ENCODE data around the gene TLE3. TPM values are rescaled to one million over a fixed set of nuclear protein-coding genes. Genes with fewer than 3 reads are reported as not detected.

The TLE3 gene
- total and polyA plus RNA-seq, 2 experiments from 2014 or later, result 21.2 to 45.9 TPM

- DNase-seq (ENCODE audit: low spot score), result no peak
- Histone ChIP-seq H4K20me1 (ENCODE audit: insufficient read depth, poor library complexity, severe bottlenecking) (peaks cover 14% of the 10 kb centered on the region), H3K79me2 (no peaks in the 10 kb centered on the region), H2AFZ (no peak overlapping the region), H3K27ac (no peak overlapping the region), H3K4me1 (ENCODE audit: insufficient read depth) (no peaks in the 10 kb centered on the region), H3K36me3 (replicated peaks; ENCODE audit: insufficient read depth, low read depth) (peaks cover 5% of the 10 kb centered on the region), H3K27me3 (no peaks in the 10 kb centered on the region), H3K9me2 (replicated peaks; ENCODE audit: insufficient read depth) (no peaks in the 10 kb centered on the region), H3K9me3 (ENCODE audit: low read depth) (no peaks in the 10 kb centered on the region), H3K4me2 (no peak overlapping the region), H3K4me3 (no peak overlapping the region)
- WGBS (ENCODE audit: low lambda C conversion rate, missing lambda C conversion rate), result 94% methylated on average over 9 of the region's 9 CpGs
- TF ChIP-seq EZH2phosphoT487 (IDR thresholded peaks at IDR 0.05; ENCODE audit: low read depth, severe bottlenecking, unreplicated experiment), result no peak
- no peak for TF ChIP-seq EZH2 (IDR thresholded peaks at IDR 0.05; ENCODE audit: borderline replicate concordance)
- TF ChIP-seq CTCF (IDR thresholded peaks at IDR 0.05; ENCODE audit: poor library complexity), result no peak
Measured at GRCh38 chr15:70056091-70056680, 41.5 kb downstream of the TLE3 start.

- no peaks in the 10 kb centered on the region for H3K79me2 ChIP-seq
- H3K4me2 ChIP-seq, result no peak overlapping the region
- H3K4me3 ChIP-seq, result no peak overlapping the region
- no peaks in the 10 kb centered on the region for H3K9me3 ChIP-seq (ENCODE audit: low read depth)
- H3K27me3 ChIP-seq, result no peaks in the 10 kb centered on the region
- no peaks in the 10 kb centered on the region for H3K9me2 ChIP-seq (replicated peaks; ENCODE audit: insufficient read depth)
- H4K20me1 ChIP-seq (ENCODE audit: insufficient read depth, poor library complexity, severe bottlenecking), result peaks cover 9% of the 10 kb centered on the region
- no peak for TF ChIP-seq EZH2 (IDR thresholded peaks at IDR 0.05; ENCODE audit: borderline replicate concordance)
- no peak overlapping the region for H2AFZ ChIP-seq
- DNase-seq (ENCODE audit: low spot score), result no peak
- whole genome bisulfite sequencing (ENCODE audit: low lambda C conversion rate, missing lambda C conversion rate), result 63% methylated on average over 9 of the region's 9 CpGs
- H3K27ac ChIP-seq, result no peak overlapping the region
- peaks cover 5% of the 10 kb centered on the region for H3K36me3 ChIP-seq (replicated peaks; ENCODE audit: insufficient read depth, low read depth)
- no peaks in the 10 kb centered on the region for H3K4me1 ChIP-seq (ENCODE audit: insufficient read depth)
Measured at GRCh38 chr15:70055601-70056051, 42.1 kb downstream of the TLE3 start.

GRCh38 chr15:70054884-70055387 is 42.8 kb downstream of the TLE3 start:
- no peak for TF ChIP-seq EZH2phosphoT487 (IDR thresholded peaks at IDR 0.05; ENCODE audit: low read depth, severe bottlenecking, unreplicated experiment)
- no peak for TF ChIP-seq EZH2 (IDR thresholded peaks at IDR 0.05; ENCODE audit: borderline replicate concordance)
- no peak for TF ChIP-seq CTCF (IDR thresholded peaks at IDR 0.05; ENCODE audit: poor library complexity)
- Histone ChIP-seq H3K4me3 (no peak overlapping the region), H3K27ac (no peak overlapping the region), H4K20me1 (ENCODE audit: insufficient read depth, poor library complexity, severe bottlenecking) (peaks cover 9% of the 10 kb centered on the region), H3K27me3 (no peaks in the 10 kb centered on the region), H3K4me2 (no peak overlapping the region), H3K36me3 (replicated peaks; ENCODE audit: insufficient read depth, low read depth) (peaks cover 5% of the 10 kb centered on the region), H3K9me2 (replicated peaks; ENCODE audit: insufficient read depth) (no peaks in the 10 kb centered on the region), H2AFZ (no peak overlapping the region), H3K4me1 (ENCODE audit: insufficient read depth) (no peaks in the 10 kb centered on the region), H3K79me2 (no peaks in the 10 kb centered on the region), H3K9me3 (ENCODE audit: low read depth) (no peaks in the 10 kb centered on the region)
- no peak for DNase-seq (ENCODE audit: low spot score)
- 93% methylated on average over 17 of the region's 18 CpGs for WGBS (ENCODE audit: low lambda C conversion rate, missing lambda C conversion rate)

GRCh38 chr15:70054366-70054765 is 43.4 kb downstream of the TLE3 start:
- Histone ChIP-seq H3K27ac (no peak overlapping the region), H3K4me2 (no peak overlapping the region), H3K27me3 (no peaks in the 10 kb centered on the region), H3K36me3 (replicated peaks; ENCODE audit: insufficient read depth, low read depth) (peaks cover 5% of the 10 kb centered on the region), H2AFZ (no peak overlapping the region), H3K9me2 (replicated peaks; ENCODE audit: insufficient read depth) (no peaks in the 10 kb centered on the region), H3K4me3 (no peak overlapping the region), H3K4me1 (ENCODE audit: insufficient read depth) (no peaks in the 10 kb centered on the region), H3K9me3 (ENCODE audit: low read depth) (no peaks in the 10 kb centered on the region), H4K20me1 (ENCODE audit: insufficient read depth, poor library complexity, severe bottlenecking) (peaks cover 9% of the 10 kb centered on the region), H3K79me2 (no peaks in the 10 kb centered on the region)
- 92% methylated on average over 17 of the region's 19 CpGs for WGBS (ENCODE audit: low lambda C conversion rate, missing lambda C conversion rate)
- TF ChIP-seq CTCF (IDR thresholded peaks at IDR 0.05; ENCODE audit: poor library complexity), result no peak
- TF ChIP-seq EZH2phosphoT487 (IDR thresholded peaks at IDR 0.05; ENCODE audit: low read depth, severe bottlenecking, unreplicated experiment), result no peak
- TF ChIP-seq EZH2 (IDR thresholded peaks at IDR 0.05; ENCODE audit: borderline replicate concordance), result no peak
- no peak for DNase-seq (ENCODE audit: low spot score)

Data from hepatocyte (in vitro differentiated cells).